ENCODE data around the gene DXO.

The DXO gene

DNA sequence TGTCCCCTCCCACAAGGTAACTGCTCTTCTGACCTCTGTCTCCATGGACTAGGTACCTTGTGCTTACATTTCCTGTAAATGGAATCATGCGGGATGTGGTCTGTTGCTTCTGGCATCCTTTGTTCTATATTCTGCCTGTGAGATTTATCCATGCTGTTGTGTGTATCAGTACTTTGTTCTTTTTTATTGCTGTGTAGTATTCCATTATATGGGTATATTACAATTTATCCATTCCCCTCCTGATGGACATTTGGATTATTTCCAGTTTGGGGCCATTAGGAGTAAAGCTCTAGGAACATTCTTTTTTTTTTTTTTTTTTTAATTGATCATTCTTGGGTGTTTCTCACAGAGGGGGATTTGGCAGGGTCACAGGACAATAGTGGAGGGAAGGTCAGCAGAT is 41.0 kb downstream of the DXO start:
- TF ChIP-seq, protein P1, sequence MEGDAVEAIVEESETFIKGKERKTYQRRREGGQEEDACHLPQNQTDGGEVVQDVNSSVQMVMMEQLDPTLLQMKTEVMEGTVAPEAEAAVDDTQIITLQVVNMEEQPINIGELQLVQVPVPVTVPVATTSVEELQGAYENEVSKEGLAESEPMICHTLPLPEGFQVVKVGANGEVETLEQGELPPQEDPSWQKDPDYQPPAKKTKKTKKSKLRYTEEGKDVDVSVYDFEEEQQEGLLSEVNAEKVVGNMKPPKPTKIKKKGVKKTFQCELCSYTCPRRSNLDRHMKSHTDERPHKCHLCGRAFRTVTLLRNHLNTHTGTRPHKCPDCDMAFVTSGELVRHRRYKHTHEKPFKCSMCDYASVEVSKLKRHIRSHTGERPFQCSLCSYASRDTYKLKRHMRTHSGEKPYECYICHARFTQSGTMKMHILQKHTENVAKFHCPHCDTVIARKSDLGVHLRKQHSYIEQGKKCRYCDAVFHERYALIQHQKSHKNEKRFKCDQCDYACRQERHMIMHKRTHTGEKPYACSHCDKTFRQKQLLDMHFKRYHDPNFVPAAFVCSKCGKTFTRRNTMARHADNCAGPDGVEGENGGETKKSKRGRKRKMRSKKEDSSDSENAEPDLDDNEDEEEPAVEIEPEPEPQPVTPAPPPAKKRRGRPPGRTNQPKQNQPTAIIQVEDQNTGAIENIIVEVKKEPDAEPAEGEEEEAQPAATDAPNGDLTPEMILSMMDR (conservative IDR thresholded peaks at IDR 0.05; ENCODE audit: control insufficient read depth, insufficient read depth, low read depth, low read length), result no peak
- no peak overlapping the region for H3K4me3 ChIP-seq (ENCODE audit: control insufficient read depth, low read depth, low read length)
- no peak for DNase-seq (ENCODE audit: low read depth)

DNA sequence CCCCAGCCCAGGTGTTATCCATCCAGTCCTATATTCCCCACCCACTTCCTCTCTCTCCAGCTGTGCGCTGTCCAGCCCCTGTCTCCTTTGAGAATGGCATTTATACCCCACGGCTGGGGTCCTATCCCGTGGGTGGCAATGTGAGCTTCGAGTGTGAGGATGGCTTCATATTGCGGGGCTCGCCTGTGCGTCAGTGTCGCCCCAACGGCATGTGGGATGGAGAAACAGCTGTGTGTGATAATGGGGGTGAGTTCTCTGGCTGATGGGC is 43.3 kb downstream of the DXO start:
- DNase-seq (ENCODE audit: low read depth), result no peak
- no peak overlapping the region for H3K4me3 ChIP-seq (ENCODE audit: control insufficient read depth, low read depth, low read length)
- TF ChIP-seq, protein P1 (conservative IDR thresholded peaks at IDR 0.05; ENCODE audit: control insufficient read depth, insufficient read depth, low read depth, low read length), result no peak

DNA sequence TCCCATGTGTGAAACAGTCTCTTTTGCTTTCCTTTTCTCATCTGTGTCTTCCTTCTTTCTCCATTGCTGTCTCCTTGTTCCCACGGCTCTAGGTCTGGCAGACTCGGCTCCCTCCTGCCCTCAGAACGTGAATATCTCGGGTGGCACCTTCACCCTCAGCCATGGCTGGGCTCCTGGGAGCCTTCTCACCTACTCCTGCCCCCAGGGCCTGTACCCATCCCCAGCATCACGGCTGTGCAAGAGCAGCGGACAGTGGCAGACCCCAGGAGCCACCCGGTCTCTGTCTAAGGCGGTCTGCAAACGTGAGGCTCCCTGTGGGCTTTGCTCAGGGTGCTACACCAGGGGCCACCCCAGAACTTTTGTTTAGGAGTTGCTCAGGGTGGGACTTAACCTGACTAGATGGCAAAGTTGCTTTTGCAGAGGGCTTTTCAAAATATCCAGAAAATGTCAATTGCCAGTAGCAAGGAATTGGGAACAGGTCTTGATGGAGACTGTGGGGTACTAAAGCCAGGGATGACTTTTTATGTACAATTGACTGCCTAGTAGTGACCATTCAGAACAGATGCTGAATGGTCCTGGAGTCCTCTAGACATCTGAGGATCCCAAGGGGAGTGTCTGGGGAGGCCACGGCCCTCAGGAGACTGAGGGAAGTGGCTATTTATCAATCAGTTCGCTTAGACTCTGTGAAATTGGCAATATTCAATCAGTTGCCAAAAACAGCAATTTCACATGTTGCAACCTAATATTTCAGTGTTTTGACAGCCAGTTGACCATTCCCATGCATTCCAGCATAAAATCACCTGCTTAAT is 43.9 kb downstream of the DXO start:
- H3K4me3 ChIP-seq (ENCODE audit: control insufficient read depth, low read depth, low read length), result no peak overlapping the region
- DNase-seq (ENCODE audit: low read depth), result no peak
- TF ChIP-seq, protein P1 (conservative IDR thresholded peaks at IDR 0.05; ENCODE audit: control insufficient read depth, insufficient read depth, low read depth, low read length), result no peak

DNA sequence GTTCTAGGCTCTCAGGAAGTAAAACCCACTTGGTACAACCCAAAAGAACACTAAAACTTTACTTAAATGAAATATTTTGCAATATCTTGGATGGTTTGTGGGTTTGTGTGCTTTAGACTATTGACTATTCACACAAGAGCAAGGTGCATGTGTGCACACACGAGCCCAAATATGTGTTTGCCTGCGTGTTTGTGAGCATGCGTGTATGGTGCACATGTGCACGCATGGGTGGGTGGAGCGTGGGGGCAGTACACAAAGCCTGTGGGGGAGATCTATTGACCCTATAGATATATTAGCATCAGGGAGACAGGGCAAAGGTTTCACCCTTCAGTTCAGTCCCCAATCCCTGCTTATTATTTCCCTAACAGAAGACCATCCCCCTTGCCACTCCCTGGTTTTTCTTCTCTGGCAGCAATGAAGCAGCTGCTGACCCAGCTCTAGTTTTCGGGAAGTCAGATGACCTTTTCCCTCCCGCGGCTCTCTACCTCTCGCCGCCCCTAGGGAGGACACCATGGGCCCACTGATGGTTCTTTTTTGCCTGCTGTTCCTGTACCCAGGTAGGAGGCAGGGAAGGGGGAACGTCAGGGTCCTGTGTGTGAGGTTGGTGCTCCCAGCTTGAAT is 44.6 kb downstream of the DXO start, which contains the start of gene C2:
TSS of gene C2 (plus strand) at position 476 of the 621 bp plus-strand sequence. CDS start at position 512, 36 bp downstream.
- H3K4me3 ChIP-seq (ENCODE audit: control insufficient read depth, low read depth, low read length), result no peak within 1 kb of the TSS
- no peak for DNase-seq (ENCODE audit: low read depth)
- TF ChIP-seq, protein P1 (conservative IDR thresholded peaks at IDR 0.05; ENCODE audit: control insufficient read depth, insufficient read depth, low read depth, low read length), result no peak

GRCh38 chr6:31922942-31923341 is 49.0 kb downstream of the DXO start:
- TF ChIP-seq, protein P1 (conservative IDR thresholded peaks at IDR 0.05; ENCODE audit: control insufficient read depth, insufficient read depth, low read depth, low read length), result peak; percentile 17
- peak; percentile 29 for DNase-seq (ENCODE audit: low read depth)
- no peak overlapping the region for H3K4me3 ChIP-seq (ENCODE audit: control insufficient read depth, low read depth, low read length)

GRCh38 chr6:31920811-31921210 is 51.1 kb downstream of the DXO start:
- H3K4me3 ChIP-seq (ENCODE audit: control insufficient read depth, low read depth, low read length), result no peak overlapping the region
- DNase-seq (ENCODE audit: low read depth), result no peak
- TF ChIP-seq, protein P1 (conservative IDR thresholded peaks at IDR 0.05; ENCODE audit: control insufficient read depth, insufficient read depth, low read depth, low read length), result no peak
